ENCODE measurements around the gene BTBD9.

Gene BTBD9

GRCh38 chr6:38599261-38599660 is 40.5 kb downstream of the BTBD9 start:
- DNase-seq (ENCODE audit: low read depth) = no peak

GRCh38 chr6:38593998-38594665 is 45.6 kb downstream of the BTBD9 start:
- no peak for DNase-seq (ENCODE audit: low read depth)

GRCh38 chr6:38593409-38593808 is 46.3 kb downstream of the BTBD9 start:
- no peak for DNase-seq (ENCODE audit: low read depth)

- no peak for DNase-seq (ENCODE audit: low read depth)
These were observed 48.3 kb downstream of the BTBD9 start for GRCh38 chr6:38591439-38591838.

- no peak for DNase-seq (ENCODE audit: low read depth)
These were observed 50.4 kb downstream of the BTBD9 start for GRCh38 chr6:38589367-38589720.

GRCh38 chr6:38588631-38589366 is 50.9 kb downstream of the BTBD9 start:
- no peak for DNase-seq (ENCODE audit: low read depth)

GRCh38 chr6:38587766-38588362 is 51.9 kb downstream of the BTBD9 start:
- no peak for DNase-seq (ENCODE audit: low read depth)

- no peak for DNase-seq (ENCODE audit: low read depth)
These were observed 52.7 kb downstream of the BTBD9 start for GRCh38 chr6:38586992-38587391.

- no peak for DNase-seq (ENCODE audit: low read depth)
These were observed 55.0 kb downstream of the BTBD9 start for GRCh38 chr6:38584731-38585130.

- no peak for DNase-seq (ENCODE audit: low read depth)
These were observed 56.2 kb downstream of the BTBD9 start for GRCh38 chr6:38583523-38583922.

- DNase-seq (ENCODE audit: low read depth) = no peak
These were observed 59.7 kb downstream of the BTBD9 start for GRCh38 chr6:38580030-38580429.

GRCh38 chr6:38579010-38579628 is 60.6 kb downstream of the BTBD9 start:
- DNase-seq (ENCODE audit: low read depth) = no peak

- no peak for DNase-seq (ENCODE audit: low read depth)
These were observed 61.7 kb downstream of the BTBD9 start for GRCh38 chr6:38578075-38578474.

- DNase-seq (ENCODE audit: low read depth) = no peak
These were observed 62.2 kb downstream of the BTBD9 start for GRCh38 chr6:38577492-38577891.

- DNase-seq (ENCODE audit: low read depth) = no peak
These were observed 65.8 kb downstream of the BTBD9 start for GRCh38 chr6:38573801-38574395.

GRCh38 chr6:38572186-38572813 is 67.4 kb downstream of the BTBD9 start:
- DNase-seq (ENCODE audit: low read depth) = no peak

GRCh38 chr6:38571721-38572120 is 68.0 kb downstream of the BTBD9 start:
- DNase-seq (ENCODE audit: low read depth) = no peak

- no peak for DNase-seq (ENCODE audit: low read depth)
These were observed 69.0 kb downstream of the BTBD9 start for GRCh38 chr6:38570750-38571149.

GRCh38 chr6:38567436-38567835 is 72.3 kb downstream of the BTBD9 start:
- DNase-seq (ENCODE audit: low read depth) = no peak

GRCh38 chr6:38566295-38567030 is 73.3 kb downstream of the BTBD9 start:
- no peak for DNase-seq (ENCODE audit: low read depth)

- DNase-seq (ENCODE audit: low read depth) = no peak
These were observed 75.4 kb downstream of the BTBD9 start for GRCh38 chr6:38564301-38564700.
